DND-41 (cell line): ENCODE measurements around the gene MGME1.

Experiments used
- ATAC-seq: fragments of 200-7000 bp; cut with Tn5 transposase; 3 replicates; pipeline ENCODE4 v1.9.1; 2021; ENCODE audit warnings: low read depth; ENCODE audit not compliant: insufficient read depth
- DNase-seq: peaks from one replicate; pipeline ENCODE4 v3.0.0-alpha.2; 2020
- H2AFZ ChIP-seq: 2 replicates; pipeline ENCODE4 v1.6.0; 2012; ENCODE audit warnings: low read depth, low read length
- H3K27ac ChIP-seq: 2 replicates; pipeline ENCODE4 v1.5.1; 2012; ENCODE audit warnings: low read length, inconsistent platforms
- H3K27me3 ChIP-seq: fragments of 200-600 bp; sonication (generic); 2 replicates; pipeline ENCODE4 v1.6.0; 2012; ENCODE audit warnings: low read length, mild to moderate bottlenecking, inconsistent platforms; ENCODE audit not compliant: insufficient read depth, poor library complexity
- H3K36me3 ChIP-seq: 2 replicates; pipeline ENCODE4 v1.5.1; 2012; ENCODE audit warnings: low read length, inconsistent platforms; ENCODE audit not compliant: insufficient read depth
- H3K4me1 ChIP-seq: 2 replicates; pipeline ENCODE4 v1.5.1; 2012; ENCODE audit warnings: mild to moderate bottlenecking, low read length; ENCODE audit not compliant: insufficient read depth
- H3K4me2 ChIP-seq: 2 replicates; pipeline ENCODE4 v1.6.0; 2012; ENCODE audit warnings: mild to moderate bottlenecking, moderate library complexity, low read length, inconsistent platforms; ENCODE audit not compliant: insufficient read depth
- H3K4me3 ChIP-seq, 2 experiments: fragments of 200-600 bp in 1 of 2; shearing (Covaris generic) in 1 of 2; 2 replicates each; pipeline ENCODE4 v1.5.1; 2012 to 2016; ENCODE audit warnings: inconsistent platforms in 2 of 2, low read length in 2 of 2, mild to moderate bottlenecking in 2 of 2, low read depth in 1 of 2, moderate library complexity in 1 of 2
- H3K79me2 ChIP-seq: 2 replicates; pipeline ENCODE4 v1.6.0; 2012; ENCODE audit warnings: low read length, inconsistent platforms; ENCODE audit not compliant: insufficient read depth
- H3K9ac ChIP-seq: 2 replicates; pipeline ENCODE4 v1.6.0; 2012; ENCODE audit warnings: low read depth, mild to moderate bottlenecking, inconsistent platforms, low read length, moderate library complexity
- H3K9me3 ChIP-seq: 2 replicates; pipeline ENCODE4 v1.5.1; 2012; ENCODE audit warnings: low read length, moderate library complexity, mild to moderate bottlenecking, inconsistent platforms; ENCODE audit not compliant: insufficient read depth, severe bottlenecking
- H4K20me1 ChIP-seq: 2 replicates; pipeline ENCODE4 v1.6.0; 2012; ENCODE audit warnings: low read length; ENCODE audit not compliant: insufficient read depth
- EZH2 ChIP-seq: IDR thresholded peaks from 3 replicates; pipeline ENCODE4 v1.6.1; 2012; ENCODE audit warnings: borderline replicate concordance, low read depth, mild to moderate bottlenecking, moderate library complexity, low read length, inconsistent platforms; ENCODE audit not compliant: severe bottlenecking
- TF ChIP-seq, protein P1 (sequence below): IDR thresholded peaks from 2 replicates; pipeline ENCODE4 v1.5.1; 2012; ENCODE audit warnings: borderline replicate concordance, low read length, moderate library complexity, mild to moderate bottlenecking; ENCODE audit not compliant: poor library complexity, severe bottlenecking; ENCODE audit errors: extremely low read depth

The MGME1 gene

GRCh38 chr20:17961587-17961940 lies 7.3 kb upstream of the MGME1 start:
- ATAC-seq (no peak), DNase-seq (no peak)
- Histone ChIP-seq H3K27ac (peak overlapping the region; percentile 26; the same call in 1 of the 2 replicates), H3K36me3 (peaks cover 95% of the 10 kb centered on the region), H3K4me3 (no peak overlapping the region), H3K4me2 (peak overlapping the region; percentile 45; the same call in 1 of the 2 replicates), H3K27me3 (no peaks in the 10 kb centered on the region), H4K20me1 (peaks cover 99% of the 10 kb centered on the region), H3K9me3 (no peaks in the 10 kb centered on the region), H3K79me2 (peaks cover 100% of the 10 kb centered on the region), H3K9ac (peak overlapping the region; percentile 24), H2AFZ (no peak overlapping the region), H3K4me1 (peaks cover 74% of the 10 kb centered on the region)
- no peak for TF ChIP-seq EZH2
- TF ChIP-seq, protein P1, sequence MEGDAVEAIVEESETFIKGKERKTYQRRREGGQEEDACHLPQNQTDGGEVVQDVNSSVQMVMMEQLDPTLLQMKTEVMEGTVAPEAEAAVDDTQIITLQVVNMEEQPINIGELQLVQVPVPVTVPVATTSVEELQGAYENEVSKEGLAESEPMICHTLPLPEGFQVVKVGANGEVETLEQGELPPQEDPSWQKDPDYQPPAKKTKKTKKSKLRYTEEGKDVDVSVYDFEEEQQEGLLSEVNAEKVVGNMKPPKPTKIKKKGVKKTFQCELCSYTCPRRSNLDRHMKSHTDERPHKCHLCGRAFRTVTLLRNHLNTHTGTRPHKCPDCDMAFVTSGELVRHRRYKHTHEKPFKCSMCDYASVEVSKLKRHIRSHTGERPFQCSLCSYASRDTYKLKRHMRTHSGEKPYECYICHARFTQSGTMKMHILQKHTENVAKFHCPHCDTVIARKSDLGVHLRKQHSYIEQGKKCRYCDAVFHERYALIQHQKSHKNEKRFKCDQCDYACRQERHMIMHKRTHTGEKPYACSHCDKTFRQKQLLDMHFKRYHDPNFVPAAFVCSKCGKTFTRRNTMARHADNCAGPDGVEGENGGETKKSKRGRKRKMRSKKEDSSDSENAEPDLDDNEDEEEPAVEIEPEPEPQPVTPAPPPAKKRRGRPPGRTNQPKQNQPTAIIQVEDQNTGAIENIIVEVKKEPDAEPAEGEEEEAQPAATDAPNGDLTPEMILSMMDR = no peak

GRCh38 chr20:17963114-17963897 lies 5.5 kb upstream of the MGME1 start:
- Histone ChIP-seq H3K27ac (peak overlapping the region; percentile 47), H3K4me2 (peak overlapping the region; percentile 84), H3K9ac (peak overlapping the region; percentile 89), H2AFZ (no peak overlapping the region), H3K36me3 (peaks cover 90% of the 10 kb centered on the region), H3K27me3 (no peaks in the 10 kb centered on the region), H3K4me1 (peaks cover 76% of the 10 kb centered on the region), H3K9me3 (no peaks in the 10 kb centered on the region), H3K4me3 (peak overlapping the region in 1 of 2 experiments; percentile 72; a peak in 2 of 4 replicates), H3K79me2 (peaks cover 100% of the 10 kb centered on the region), H4K20me1 (peaks cover 95% of the 10 kb centered on the region)
- ATAC-seq (no peak), DNase-seq (no peak)
- TF ChIP-seq, protein P1 = no peak
- no peak for TF ChIP-seq EZH2

DNA sequence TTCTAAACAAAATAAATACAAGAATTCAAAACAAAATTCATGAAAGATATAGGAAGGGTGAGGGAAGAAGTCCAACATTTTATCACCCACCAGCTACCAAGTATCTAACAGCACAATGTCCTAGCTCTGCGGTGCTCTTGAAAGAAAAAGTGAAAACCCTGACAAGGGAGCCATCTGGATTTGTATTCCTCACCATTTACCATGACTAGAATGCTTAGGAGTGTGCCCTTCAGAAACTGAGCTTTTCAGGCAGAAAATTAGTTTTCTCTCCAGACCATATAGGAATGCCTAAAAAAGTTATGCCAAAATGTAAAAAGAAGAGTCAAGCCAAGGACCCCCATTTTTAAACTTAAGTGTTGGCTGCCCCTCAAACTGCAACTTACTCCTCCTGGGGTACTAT lies 4.7 kb upstream of the MGME1 start:
- H4K20me1 ChIP-seq = peaks cover 87% of the 10 kb centered on the region
- peaks cover 71% of the 10 kb centered on the region for H3K4me1 ChIP-seq
- no peaks in the 10 kb centered on the region for H3K27me3 ChIP-seq
- H2AFZ ChIP-seq = no peak overlapping the region
- ATAC-seq (no peak), DNase-seq (no peak)
- peak overlapping the region; percentile 84 for H3K4me2 ChIP-seq
- TF ChIP-seq, protein P1 = no peak
- no peak for TF ChIP-seq EZH2
- H3K9ac ChIP-seq = peak overlapping the region; percentile 89
- H3K79me2 ChIP-seq = peaks cover 97% of the 10 kb centered on the region
- peak overlapping the region; percentile 2 to 72; a peak in 2 of 4 replicates for H3K4me3 ChIP-seq
- H3K36me3 ChIP-seq = peaks cover 83% of the 10 kb centered on the region
- peak overlapping the region; percentile 98 for H3K27ac ChIP-seq
- no peaks in the 10 kb centered on the region for H3K9me3 ChIP-seq
